GM19328 (cell line): ENCODE results near the gene RNF212B.
A peak's percentile ranks its signal among the peaks of the same experiment; 100 is the strongest.
"Not testable (repeated sequence)": the region's sequence is repeated elsewhere in the genome, so short reads cannot be mapped to it uniquely, and the experiment has no call there.

Source experiments
- ATAC-seq: cut with Tn5 transposase; IDR thresholded peaks from one replicate; pipeline ENCODE4 v1.9.1; 2021; ENCODE audit warnings: mild to moderate bottlenecking, moderate library complexity; ENCODE audit not compliant: unreplicated experiment

The RNF212B gene

DNA sequence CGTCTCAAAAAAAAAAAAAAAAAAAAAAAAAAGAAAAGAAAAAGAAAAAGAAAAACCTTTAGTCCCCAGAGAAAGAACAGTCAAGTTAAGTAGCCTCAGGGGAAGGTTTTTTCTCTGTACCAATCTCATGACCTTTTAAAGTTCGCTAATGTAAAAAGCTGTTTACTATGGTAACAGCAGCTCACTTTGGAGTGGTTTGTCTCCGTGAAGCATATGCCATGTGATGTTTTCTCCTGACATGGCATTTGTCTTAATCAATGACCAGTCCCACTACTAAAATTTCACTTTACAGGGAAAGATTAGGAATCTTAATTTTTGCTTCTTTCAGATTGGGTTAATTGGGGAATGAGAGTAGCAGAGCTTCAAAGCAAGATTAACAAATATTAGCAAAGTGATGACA lies 4.3 kb downstream of the RNF212B start:
- no peak for ATAC-seq

DNA sequence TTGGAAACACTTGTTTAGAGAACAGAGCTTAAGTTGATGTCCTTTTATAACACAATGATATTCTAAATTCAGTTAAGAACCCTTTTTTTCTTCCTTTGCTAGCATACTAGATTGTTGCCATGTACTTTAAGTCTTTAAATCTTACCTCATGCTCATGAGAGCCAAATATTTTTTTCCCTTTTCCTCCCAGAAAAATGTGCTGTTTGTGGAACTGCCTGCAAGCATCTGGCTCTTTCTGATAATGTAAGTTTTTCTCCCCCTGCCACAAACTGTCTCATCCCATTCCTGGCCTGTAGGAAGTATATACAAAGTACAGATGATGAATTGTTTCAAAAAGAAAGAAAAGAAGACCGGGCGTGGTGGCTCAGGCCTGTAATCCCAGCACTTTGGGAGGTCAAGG lies 5.3 kb downstream of the RNF212B start:
- ATAC-seq: no peak

DNA sequence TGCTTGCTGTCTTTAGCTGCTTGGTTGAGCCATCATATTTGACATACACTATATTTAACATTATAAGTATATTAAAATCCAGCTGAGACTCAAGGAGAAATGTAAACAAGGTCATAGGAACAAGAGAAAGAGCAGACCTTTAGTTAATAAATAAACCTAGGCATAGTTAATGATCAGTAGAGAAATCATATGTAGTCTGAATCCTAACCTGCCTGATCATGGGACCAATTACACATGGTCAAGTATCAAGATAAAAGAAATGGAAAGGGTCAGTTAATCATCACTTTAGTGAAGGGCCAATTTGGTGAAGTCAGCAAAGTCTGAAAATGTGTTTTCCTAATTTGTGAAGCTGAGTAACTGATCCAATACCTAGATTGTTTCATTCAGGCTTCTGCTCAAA lies 7.5 kb downstream of the RNF212B start:
- ATAC-seq: no peak

DNA sequence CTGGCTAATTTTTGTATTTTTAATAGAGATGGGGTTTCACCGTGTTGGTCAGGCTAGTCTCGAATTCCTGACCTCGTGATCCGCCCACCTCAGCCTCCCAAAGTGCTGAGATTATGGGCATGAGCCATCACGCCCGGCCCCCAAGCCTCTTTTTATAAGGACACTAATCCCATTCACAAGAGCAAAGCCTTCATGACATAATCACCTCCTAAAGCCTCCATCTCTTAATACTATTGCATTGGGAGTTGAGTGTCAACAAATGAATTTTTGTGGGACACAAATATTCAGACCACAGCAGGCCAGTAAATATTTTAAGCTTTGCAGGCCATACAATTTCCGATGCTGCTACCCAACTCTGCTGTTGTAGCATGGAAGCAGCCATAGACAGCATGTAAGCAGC lies 10.9 kb downstream of the RNF212B start:
- no peak for ATAC-seq

DNA sequence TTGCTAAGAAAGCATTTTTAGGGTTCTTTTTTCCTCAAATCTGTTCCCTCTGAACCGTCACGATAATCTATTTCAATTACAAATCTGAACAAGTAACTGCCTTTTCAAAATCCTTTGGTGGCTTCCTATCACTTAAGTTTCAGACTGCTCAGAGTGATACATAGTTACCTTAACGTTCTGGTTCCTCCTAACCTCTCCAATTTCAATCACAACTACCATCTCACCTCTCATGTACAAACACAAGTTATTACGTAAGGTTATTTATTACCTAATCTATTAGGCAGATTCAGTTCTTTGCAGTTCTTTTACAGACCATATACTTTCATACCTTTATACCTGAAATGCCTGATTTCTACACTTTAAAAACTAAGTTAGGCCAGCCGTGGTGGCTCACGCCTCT lies 12.1 kb downstream of the RNF212B start:
- ATAC-seq: no peak

DNA sequence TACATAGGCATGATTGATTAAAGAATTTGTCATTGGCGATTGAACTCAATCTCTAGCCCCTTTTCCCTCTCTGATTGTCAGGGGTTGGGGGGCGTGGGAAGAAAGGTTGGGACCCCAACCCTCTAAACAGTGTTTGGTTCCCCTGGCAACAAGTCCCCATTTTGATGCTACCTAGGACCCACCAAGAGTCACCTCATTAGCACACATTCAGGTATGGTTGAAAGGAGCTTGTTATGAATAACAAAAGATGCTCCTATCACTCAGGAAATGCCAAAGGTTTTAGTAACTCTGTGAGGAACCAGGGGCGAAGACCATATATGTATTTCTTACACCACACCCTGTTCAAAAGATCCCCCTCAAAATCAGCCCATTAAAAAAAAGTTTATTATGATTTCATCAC lies 14.3 kb downstream of the RNF212B start:
- no peak for ATAC-seq

DNA sequence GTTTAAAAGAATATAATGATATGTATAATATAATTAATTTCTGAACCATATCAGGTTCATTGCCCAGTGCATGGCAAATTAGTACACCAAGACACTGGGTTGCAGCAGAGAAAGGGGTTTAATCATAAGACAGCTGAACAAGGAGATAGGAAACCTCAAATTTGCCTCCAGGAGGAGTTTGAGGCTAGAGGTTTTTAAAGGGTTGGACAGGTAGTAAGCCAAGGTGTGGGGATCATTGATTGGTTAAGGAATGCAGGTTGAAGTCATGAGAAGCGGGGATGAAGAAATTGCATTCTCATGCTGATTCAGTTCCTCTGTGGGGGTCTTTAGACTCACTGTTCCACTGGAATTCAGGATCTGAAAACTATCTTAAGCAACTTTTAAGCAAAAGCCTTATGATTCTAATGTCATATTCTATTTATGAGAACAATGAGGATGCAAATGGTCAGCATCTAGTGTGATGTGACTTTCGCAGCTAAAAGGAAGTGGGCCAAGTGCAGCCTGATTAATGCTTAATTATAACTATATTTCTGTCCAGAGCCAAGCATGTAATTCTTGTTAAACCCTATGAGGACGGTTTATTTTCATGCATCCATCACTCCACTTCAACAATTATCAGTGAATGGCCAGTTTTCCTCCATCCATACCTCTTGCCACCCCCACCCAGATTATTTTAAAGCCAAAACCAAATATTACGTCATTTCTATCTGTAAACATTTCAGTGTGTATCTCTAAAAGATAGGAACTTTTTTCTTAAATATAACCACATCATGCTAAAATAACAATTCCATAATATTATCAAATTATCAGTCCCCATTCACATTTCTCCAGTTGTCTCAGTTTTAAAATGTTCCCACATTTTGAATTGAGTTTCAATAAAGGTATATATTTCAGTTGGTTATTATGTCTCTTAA lies 14.9 kb downstream of the RNF212B start:
- ATAC-seq: no peak

DNA sequence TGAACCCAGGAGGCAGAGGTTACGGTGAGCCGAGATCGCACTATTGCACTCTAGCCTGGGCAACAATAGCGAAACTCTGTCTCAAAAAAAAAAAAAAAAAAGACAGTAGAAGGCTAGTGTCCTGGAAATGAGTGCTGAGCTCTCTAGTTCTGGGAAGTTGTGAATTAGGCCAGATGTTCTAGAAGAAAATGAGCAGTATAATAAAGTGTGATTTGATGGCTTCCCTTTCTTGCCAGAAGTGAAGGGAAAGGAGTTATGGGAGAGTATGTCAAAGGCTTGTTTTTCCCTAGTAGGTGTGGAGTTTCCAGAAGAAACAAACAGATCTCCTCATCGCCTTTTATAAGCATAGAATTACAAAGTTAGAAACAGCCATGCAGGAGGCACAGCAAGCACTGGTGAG lies 20.5 kb downstream of the RNF212B start:
- no peak for ATAC-seq

DNA sequence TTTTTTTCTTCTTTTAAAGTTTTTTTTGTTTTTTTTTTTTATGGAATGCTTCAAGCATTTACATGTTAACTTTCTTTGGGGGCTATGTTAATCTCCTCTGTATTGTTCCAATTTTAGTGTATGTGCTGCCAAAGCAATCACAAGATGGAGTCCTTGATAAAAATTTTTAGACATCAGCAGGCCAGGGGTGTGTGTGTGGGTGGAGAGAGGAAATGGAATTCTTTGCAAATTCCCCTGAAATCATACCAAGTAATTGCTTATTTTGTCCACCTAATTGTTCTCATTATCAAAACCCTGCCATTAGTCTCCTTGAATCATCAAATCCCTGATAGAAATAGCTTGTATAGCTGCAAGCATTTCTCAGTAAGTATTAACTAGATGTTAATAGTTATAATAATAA lies 21.7 kb downstream of the RNF212B start:
- ATAC-seq: no peak

DNA sequence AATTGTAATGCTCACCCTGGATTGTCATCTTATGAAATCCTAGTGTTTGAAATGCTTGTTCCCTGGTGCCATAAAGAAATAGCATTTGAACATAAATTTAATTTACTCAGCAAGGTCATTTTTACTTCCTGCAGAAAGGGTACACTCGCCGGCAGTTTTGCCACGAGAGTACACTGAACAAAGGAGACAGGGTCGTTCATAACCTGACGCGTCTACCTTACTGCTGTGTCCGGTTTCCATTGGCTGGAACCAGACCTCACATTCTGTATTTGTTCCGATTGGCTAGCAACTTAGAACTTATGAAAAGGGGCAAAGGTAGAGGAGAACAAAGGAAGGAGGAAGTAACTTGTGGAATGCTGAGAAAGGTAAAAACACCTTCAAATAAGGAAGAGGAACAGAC lies 23.1 kb downstream of the RNF212B start:
- ATAC-seq: not testable (repeated sequence)

DNA sequence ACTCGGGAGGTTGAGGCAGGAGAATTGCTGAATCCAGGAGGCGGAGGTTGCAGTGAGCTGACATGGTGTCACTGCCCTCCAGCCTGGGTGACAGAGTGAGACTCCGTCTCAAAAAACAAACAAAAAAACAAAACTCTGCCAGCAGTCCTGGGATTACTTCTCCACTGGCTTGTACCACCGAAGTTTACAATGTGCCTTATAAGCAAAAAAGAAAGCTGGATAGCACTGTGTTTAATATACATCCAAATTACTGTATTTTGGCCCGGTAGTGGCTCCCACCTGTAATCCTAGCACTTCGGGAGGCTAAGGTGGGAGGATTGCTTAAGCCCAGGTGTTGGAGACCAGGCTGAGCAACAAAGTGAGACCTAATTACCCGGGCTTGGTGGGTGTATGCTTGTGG lies 31.5 kb downstream of the RNF212B start:
- ATAC-seq: no peak

DNA sequence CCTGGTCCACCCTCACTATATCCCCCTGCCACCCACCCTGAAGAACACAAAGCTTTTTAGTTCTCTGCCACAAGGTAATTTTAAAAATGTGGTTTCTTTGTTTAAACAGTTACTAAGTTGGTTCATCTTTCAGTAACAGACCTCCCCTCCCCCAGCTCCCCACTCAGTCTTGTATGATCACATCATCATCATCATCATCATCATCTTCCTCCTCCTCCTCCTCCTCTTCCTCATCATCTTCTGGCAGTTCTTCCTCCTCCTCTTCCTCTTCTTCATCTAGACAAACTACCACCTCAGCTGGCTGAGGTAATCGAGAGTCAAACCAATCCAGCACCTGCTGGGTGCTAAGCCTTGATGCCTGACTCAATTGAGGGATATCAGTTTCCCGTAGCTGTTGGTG lies 37.7 kb downstream of the RNF212B start:
- ATAC-seq: no peak

DNA sequence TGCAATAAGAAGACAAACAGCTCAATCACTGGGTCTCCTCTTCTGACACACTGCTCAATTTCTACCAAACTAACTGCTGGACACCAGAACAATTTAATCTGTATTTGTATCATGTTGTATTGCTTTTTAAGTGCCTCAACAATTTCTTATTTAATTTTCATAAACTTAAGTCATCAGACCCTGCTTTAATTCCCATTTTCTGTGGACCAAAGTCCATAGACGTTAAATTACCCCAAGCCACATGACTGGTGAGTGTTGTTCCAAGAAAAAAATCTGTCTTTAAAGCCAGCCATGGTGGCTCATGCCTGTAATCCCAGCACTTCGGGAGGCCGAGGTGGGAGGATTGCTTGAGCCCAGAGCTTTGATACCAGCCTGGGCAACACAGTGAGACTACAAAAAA lies 39.5 kb downstream of the RNF212B start:
- ATAC-seq: no peak

DNA sequence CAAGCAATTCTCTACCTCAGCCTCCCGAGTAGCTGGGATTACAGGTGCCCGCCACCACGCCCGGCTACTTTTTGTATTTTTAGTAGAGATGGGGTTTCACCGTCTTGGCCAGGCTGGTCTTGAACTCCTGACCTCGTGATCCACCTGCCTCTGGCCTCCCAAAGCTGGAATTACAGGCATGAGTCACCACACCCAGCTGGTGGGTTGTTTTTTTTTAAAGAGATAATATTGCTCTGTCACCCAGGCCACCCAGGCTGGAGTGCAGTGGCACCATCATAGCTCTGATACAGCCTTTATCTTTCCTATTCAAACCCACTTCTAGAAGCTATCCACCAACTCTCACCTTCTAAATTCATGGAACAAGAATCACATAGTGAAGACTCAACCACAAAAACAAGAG lies 40.2 kb downstream of the RNF212B start:
- ATAC-seq: not testable (repeated sequence)

DNA sequence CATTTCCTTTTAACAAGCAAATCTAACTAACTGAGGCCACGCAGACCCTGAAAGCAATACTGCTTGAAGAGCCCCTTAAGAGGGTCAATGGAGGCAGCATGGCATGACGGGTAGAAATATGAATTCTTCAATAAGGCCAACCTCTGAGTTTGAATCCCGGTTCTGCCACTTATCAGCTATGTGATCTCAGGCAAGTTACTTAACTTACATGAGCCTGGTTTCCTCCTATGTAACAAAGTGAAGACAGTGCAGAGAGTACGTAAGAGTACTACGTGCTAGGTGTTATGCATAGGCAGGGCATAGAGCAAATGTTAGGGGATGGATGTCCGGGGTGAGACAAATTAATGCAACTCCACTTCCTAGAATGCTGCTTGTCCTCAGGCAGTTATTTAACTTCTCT lies 43.5 kb downstream of the RNF212B start:
- no peak for ATAC-seq

DNA sequence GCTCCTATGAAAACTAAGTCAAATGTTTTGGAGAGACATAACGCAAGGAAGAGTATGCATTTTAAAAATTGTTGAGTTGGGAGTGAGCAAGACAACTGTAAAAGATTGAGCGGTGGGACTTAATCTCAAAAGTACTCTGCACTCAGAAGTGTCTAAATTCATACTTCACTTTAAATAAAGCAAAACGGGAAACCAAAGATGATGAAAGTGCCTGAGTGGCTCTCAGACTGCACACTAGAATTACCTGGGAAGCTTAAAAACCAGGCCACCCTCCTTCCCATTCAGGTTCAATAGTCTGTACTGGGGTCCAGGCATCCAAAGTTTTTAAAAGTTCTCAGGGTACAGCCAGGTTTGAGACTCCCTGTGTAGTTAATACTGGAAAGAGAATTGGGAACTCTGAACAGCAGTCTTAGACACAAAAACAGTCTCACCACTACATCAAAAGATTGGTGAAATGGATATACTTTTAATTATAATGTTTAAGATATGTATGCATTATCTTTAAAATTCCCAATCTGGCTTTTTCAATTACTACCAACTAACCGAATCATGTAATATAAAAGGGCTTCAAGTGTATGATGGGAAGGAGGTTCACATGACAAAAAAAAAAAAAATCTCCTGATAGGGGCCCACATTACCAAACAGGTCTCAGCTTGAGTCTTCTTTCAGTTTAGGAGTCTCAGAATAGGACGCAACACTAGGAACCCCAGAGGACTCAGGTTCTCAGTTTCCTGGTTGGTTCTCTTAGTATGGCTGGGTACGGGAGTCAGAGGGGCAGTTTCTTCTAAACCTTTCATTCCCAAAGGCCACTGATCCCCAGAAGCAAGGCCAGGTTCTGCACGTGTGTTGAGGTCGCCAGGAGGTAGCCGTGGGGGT lies 47.2 kb downstream of the RNF212B start:
- no peak for ATAC-seq

DNA sequence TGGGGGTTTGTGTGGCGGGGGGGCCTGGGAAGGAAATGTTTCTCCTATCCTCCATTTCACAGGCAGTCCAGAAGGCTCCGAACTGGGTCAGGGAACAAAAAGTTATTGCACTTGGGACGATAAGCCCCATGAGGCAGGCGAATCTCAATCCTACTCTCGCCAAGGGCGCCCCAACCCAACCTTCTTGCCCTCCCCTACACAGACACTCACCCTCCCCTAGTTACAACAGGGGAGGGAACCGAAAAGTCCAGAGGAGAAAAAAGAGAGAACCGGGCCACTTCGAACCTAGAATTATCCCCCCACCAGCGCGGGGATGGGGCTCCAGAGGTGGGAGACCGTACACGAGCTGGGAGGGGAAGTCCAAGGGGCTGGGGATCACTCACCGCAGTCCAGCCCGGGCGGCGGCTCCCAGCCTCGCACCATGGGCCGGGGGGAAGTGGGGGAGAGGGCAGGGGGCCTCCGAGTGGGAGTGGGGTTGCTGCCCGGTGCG lies 47.8 kb downstream of the RNF212B start:
- peak; percentile 28 for ATAC-seq

DNA sequence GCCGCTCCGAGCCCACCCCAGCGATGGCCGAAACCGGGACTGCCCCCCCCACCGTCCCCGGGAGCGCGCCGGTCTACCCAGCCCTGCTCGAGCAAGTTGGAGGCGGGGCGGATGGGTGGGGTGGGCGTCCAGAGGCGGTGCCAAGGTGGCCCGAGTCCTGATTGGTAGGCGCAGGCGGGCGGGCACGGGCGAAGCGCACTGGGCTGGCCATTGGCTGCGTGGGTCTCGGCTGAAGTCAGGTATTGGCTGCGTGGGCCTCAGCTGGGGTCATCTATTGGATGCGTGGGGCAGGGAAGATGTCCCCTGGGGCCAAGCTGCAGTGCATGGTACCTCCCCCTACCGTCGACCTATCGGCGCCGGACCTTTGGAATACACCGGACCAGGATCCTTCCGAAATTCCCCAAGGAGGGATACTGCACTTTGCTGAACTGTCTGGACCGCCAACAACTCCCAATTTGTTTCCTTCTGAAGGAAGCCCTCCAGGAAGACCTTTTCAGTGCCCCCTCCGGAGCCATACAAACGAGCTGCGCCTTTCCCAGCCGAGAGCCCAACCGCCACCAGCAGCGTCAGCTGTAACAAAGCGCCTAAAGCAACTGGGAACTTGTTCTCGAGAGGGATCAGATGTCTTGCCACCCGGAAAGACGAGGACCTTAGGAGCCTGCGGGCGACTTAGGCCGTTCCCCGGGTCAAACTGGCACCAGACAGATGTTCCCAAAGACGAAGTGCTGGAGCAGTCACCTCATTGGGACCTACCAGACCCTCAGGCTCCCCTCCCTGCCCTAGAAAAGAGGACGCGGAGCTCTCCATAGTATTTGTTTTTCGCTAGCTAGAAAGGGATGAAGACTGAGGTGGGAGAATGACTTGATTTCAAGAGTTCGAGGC lies 48.5 kb downstream of the RNF212B start, which contains the start of gene HOMEZ:
TSS of gene HOMEZ (minus strand) at position 113 of the 882 bp plus-strand sequence. CDS start 180 bp downstream, outside the sequence.
- peak; percentile 95 for ATAC-seq

DNA sequence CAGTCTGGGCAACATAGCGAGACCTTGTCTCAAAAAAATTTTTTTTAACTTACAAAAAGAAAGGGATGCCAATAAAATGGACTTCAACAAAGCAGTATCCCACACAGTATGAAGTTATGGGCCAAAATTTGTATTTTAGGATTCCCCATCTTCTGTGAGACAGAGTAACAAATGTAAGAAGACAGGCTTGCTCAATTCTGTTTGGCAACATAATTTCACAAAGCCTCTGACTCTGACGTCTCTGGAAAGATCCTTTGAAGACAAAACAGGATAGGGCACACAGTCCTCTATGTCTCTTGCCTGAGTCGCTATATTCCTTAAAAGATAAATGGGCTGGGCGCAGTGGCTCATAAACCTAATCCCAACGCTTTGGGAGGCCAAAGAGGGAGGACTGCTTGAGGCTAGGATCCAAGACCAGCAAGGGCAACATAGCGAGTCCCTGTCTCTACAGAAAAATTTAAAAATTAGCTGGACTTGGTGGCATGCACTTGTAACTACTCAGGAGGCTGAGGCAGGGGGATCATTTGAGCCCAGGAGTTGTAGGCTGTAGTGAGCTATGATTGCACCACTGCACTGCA lies 49.3 kb downstream of the RNF212B start:
- no peak for ATAC-seq
